ENCODE results near the gene DACH1.

- TF ChIP-seq POLR2A (IDR thresholded peaks at IDR 0.05) (no peak), CTCF (IDR thresholded peaks at IDR 0.05 in 4 of 5, conservative IDR thresholded peaks at IDR 0.05 in 1 of 5) (no peak)
Observed at GRCh38 chr13:71771144-71771543, 95.9 kb downstream of the DACH1 start.
